ENCODE measurements around the gene PDE9A.

The PDE9A gene

GRCh38 chr21:42644223-42645208 is 8.9 kb upstream of the PDE9A start:
- no peak for DNase-seq

DNA sequence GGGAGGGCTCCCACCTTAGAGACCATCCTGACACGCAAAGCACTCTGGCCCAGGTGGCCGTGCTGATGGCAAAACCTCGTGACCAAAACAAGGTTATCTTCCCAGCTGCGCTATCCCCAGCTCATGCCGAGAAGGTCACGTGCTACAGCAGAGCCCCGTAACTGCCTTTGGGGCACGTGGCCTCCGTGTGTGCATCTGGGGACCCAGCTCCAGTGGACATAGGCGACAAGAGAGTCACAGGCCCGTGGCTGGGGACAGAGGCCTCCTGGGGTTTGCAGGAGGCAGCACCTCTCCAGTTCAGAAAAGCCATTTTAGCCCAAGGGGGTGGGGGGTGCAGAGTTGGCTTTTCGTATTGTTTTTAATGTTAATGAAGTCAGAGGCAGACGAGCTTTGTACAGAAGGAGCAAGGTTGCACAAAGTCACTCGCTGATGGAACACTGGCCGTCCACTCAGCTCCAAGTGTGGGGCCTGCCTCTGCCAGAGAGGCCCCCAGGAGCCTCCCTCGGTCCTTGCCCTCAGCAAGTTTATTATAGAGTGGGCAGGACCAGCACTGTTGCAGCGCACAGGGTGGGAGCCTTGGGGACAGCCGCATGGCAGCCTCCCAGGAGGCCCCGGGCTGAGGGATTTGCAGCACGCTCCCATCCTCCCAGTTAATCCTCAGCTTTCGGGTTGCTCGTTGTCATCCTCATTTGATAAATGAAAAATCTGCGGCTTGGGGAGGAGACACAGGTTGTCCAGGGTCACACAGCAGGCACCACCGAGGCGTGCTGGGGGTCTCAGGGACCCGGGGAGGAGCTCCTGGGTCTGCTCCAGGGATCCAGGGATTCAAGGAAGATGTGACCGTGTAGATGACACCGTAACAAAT is 8.0 kb upstream of the PDE9A start:
- DNase-seq, result no peak

GRCh38 chr21:42646076-42646825 is 7.2 kb upstream of the PDE9A start:
- DNase-seq, result no peak

- no peak for DNase-seq
Measured at GRCh38 chr21:42646836-42647235, 6.6 kb upstream of the PDE9A start.

- DNase-seq, result no peak
Measured at GRCh38 chr21:42648606-42649005, 4.8 kb upstream of the PDE9A start.

DNA sequence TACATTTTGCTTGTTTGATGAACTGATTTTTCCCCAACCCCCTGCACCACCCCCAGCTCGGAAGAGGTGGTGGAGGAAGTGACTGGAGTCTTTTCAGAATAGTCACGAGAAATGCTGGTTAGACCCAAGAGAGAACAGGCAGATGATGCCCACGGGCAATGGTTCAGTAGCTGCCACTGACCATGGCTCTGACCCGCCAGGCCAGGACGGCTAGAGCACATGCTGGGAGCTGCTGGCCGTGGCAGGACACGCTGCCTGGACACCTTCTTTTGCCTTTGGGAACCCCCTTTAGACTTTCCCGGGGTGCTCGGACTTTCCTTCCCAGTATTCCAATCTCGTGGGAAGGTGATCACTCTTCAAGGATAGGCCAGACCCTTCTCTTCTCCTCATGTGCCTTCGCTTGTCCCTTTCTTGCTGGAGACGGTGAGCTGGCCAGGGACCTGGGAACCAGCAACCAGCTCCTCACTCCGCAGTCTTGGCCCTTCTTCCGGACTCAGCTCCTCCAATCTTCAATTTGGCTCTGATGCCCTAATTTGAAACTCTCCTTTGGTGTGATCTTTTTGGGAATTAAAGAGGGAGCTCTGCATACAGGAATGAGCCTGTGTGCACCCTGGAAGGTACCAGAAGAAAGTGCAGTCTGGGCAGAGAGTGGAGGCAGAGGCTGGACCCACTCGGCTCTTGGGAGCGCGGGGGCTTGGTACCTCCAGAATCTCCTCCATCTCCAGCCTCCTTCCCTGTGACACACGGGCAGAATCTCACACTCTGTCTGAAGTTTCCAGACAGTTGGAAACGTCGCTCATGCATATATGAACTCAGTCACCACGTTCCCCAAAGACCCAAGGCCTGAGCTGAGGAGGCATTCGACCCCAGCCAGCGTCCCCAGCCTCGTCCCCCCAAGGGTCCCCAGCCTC is 4.0 kb upstream of the PDE9A start:
- no peak for DNase-seq

DNA sequence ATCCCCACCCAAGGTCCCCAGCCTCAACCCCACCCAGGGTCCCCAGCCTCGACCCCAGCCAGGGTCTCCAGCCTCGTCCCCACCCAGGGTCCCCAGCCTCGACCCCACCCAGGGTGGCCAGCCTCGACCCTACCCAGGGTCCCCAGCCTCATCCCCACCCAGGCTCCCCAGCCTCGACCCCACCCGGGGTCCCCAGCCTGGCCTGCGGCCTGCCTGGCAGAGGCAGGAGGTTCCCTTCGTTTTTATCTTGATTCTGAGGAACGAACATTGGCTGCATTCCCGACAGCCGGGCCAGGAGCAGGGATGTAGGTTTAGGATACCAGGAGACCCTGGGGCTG is 3.4 kb upstream of the PDE9A start:
- no peak for DNase-seq

GRCh38 chr21:42650441-42651421 is 2.7 kb upstream of the PDE9A start:
- no peak for DNase-seq

DNA sequence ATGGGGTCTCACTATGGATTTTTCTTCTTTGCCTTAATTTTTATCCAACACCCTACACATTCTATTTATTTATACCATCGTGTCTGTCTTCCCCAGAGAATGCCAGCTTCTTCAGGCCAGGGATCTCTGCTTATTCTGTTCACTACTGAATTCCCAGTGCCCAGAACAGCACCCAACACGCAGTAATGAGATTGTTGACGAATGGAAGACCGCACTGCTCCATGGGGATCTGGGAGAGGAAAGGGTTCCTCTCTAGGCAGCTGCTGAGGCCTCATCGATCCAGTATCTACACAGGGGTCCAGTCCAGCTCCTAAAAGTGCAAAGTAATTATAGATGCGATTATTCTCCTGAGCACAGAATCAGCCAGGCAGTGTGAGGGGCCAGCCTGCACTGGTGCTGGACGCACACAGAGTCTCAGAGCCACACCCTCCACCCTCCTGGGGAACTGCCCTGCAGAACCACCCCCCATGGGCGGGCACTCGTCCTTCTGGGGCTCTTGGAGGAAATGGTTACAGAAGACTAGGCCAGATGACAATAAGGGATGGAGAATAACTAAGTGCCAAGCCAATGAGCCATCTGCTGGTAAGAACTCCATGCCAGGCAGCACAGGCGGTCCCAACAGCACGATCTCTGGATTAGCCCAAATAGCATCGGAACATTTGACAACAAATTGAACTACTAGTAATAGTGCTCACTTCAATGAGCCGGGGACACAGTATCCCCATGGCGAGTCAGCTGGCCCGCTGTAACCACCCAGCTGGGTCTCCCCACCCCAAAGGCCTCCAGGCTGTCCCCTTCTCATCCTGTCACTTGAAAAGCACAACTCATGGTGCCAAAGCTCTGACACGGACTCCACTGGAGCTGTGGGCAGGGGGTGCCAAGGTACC is 1.7 kb upstream of the PDE9A start:
- DNase-seq, result no peak

DNA sequence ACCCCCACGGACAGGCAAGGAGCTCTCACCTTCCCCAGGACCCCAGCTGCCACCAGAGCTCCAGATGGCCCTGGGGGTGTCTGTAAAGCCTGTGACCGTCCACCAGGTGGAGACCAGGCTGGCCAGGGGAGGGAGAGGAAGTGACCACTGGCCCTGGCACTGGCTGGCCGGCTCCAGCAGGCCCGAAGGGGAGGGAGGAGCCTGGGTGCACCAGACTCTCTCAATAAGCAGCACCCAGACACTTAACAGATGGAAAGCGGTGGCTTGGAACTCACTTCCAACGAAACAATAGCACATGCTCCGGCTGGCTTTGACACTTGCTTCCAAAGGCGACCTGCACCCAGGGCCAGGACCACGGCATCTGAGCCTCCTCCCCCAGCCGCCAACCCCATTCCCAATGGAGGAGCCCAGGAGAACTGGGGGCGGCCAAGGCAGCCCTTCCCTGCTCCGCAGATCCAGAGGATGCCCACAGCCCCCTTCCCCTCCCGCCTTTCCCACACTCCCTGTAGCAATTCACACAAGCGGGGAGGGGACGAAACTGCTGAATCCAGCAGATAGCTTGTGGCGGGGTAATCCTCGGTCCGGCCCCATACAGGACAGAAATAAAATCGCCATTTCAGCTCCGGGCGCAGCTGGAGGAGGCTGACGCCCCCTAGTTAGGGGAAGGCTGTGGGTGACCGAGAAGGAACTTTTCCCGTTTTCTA is 742 bp upstream of the PDE9A start:
- no peak for DNase-seq

DNA sequence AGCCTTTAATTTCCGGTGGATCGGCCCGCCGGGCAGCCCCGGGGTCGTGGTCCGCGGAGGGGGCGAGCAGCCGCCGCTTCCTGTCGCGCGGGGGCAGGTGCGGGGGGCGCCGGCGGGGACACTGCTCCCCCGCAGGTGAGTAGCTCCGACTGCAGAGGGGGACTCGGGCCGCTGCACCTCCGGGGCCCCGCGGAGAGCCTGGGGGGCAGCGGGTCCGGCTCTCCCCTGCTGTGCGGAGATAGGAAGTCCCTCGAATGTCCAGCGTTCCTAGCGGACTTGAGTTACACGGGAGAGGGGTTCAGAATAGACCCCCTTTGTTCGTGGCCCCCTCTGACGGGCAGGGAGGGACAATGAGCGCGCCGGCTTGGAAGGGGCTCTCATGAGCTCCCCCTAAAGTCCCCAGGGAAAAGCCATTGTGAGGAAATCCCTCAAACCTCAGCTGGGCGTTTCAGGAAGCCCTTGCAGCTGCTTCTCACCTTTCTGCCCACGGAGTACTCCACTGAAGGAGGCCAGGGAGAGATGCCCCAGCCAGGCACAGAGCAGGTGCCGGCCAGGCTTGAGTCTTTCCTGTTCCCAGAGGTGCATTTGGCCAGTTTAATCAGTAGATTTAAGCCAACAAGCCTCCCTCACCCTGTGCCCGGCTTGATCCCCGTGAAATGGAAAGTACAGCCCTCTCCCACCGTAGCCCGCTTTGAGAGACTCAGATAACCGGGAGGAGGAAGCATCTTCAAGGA is 925 bp downstream of the PDE9A start:
- DNase-seq, result no peak

- no peak for DNase-seq
Measured at GRCh38 chr21:42654913-42655795, 1.7 kb downstream of the PDE9A start.

- DNase-seq, result no peak
Measured at GRCh38 chr21:42655796-42656770, 2.7 kb downstream of the PDE9A start.

DNA sequence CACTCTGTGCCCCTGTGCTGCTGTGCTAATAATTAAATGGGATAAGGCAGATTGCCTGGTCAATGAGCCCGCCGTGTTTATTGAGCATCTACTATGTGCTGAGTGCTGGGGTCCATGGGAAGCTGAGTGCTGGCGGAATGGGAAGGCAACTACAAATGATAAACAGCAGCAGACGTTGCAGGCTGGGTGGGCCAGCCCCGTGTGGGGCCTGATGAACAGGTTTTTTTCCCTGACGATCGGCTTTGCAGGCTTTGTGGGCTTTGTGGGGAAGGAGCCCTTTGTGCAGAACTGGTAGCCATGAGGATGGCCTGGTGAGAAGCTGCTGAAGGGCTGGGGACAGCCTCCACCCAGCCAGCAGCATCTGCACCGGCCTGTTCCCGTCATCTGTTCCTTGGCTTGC is 3.5 kb downstream of the PDE9A start:
- no peak for DNase-seq

DNA sequence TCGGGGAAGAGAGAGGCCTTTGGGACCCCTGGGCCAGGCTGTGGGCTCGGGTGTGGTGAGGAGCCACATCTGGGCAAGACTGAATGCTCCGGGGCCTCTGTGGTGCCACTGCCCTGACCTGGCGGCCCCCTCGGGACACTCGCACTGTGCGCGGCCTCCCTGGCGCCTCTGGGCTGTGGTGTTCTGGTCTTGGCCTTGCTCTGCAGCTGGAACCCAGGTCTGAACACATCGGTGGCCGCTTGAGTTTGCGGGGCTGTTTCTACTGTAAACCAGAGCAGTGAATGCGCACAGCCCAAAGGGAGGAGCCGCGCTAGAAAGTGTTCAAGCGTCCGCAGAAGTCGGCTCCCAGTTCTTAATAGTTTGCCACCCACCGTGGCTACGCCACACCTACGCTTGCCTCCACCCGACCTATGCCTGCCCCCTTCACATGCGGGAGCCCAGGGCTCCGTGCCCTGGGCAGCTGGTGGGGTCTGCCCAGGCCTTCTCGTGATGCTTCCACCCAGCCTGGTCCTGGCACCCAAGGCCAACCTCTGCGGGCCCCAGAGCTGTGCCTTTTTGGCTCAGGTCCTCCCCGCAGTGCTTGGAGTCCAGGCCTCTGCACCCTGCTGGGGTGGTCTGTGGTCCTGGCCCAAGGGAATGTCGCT is 4.4 kb downstream of the PDE9A start:
- no peak for DNase-seq
